Retinal pigment epithelial cell (primary cell): Measurements from ENCODE around the gene C4B.
"Not testable (repeated sequence)": the region's sequence is repeated elsewhere in the genome, so short reads cannot be mapped to it uniquely, and the experiment has no call there.

ENCODE experiments used
- DNase-seq: peaks from one replicate; pipeline ENCODE4 v3.0.0-alpha.2; 2010; ENCODE audit warnings: low read depth
- H3K4me3 ChIP-seq: 2 replicates; pipeline ENCODE4 v1.5.1; 2011; ENCODE audit warnings: mild to moderate bottlenecking, low read length, control low read depth, moderate library complexity
- TF ChIP-seq, protein P1 (sequence below): conservative IDR thresholded peaks from 2 replicates; pipeline ENCODE4 v1.5.1; 2011; ENCODE audit warnings: low read depth, low read length, control low read depth, inconsistent platforms

Gene C4B

DNA sequence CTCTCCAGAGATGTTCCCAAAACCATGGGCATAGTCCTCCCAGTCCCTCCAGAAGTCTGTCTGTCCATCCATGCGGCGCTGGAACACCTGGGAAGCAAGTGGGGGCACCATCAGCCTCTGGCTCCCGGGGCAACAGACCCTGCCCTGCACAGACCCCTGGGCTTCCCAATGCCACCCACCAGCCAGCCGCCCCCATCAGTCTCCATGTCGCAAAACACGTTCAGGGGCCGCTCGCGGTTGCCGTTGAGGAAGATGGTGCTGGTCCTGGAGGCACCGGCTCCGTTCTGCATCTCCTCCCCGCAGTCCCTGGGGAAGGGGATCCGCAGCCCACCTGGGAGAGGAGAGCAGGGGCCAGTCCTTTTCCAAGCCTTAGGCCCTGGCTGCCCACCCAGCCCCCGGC, 27.7 kb downstream of the C4B start:
- not testable (repeated sequence) for DNase-seq

DNA sequence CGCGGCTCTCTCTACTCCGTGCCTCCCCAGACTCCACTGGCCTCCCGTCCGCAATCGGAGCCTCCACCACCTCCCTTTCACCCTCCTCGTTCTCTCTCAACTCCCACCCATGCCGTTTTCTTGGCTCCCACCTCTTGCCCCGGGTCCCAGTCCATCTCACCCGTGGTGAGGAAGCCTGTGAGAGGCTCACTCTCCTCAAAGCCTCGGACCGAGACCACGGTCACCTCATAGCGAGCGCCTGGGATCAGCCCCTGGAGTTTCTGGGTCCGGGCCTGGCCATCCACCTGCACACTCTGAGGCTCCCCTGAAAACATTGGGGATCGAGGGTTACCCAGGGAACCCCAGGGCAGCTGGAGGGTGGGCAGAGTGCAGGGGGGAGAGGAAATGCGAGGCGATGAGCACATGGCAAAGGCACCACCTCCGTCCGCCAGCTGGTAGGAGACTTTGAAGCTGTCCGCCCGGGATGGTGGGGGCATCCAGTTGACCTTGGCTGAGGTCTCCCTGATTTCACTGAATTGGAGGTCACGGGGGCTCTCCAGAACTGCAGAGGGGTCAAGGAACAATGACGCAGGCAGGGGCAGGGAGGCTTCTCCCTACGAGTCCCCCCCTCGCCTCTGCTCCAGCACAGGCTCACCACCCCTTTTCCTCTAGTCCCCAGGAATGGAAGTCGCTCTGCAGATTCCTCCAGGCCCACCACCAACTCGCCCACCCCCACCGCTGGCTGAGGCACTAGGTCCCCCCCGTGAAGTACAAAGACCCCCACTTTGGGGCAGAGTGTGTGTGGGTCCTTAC, 29.2 kb downstream of the C4B start:
- not testable (repeated sequence) for H3K4me3 ChIP-seq, DNase-seq

More for the DNA sequence above, 27.7 kb downstream of the C4B start:
- not testable (repeated sequence) for H3K4me3 ChIP-seq

DNA sequence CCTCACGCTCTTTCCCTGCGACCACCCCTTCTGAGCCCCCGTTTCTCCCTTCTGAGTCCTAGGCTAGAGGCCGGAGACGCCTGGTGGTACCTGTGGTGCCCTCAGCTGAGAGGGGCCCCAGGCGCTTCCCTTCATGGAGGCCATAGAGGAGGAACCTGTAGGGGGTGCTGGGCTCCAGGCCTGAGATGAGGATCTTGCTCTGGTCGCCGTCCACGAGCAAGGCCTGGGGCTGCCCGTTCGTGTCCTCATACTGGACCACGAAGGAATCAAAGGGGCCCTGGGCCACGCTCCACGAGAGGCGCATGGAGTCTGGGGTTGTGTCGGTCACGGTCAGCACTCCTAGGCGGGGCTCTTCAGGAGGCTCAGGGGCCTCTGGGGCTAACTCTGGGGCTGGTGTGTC, 30.3 kb downstream of the C4B start:
- not testable (repeated sequence) for DNase-seq, H3K4me3 ChIP-seq

DNA sequence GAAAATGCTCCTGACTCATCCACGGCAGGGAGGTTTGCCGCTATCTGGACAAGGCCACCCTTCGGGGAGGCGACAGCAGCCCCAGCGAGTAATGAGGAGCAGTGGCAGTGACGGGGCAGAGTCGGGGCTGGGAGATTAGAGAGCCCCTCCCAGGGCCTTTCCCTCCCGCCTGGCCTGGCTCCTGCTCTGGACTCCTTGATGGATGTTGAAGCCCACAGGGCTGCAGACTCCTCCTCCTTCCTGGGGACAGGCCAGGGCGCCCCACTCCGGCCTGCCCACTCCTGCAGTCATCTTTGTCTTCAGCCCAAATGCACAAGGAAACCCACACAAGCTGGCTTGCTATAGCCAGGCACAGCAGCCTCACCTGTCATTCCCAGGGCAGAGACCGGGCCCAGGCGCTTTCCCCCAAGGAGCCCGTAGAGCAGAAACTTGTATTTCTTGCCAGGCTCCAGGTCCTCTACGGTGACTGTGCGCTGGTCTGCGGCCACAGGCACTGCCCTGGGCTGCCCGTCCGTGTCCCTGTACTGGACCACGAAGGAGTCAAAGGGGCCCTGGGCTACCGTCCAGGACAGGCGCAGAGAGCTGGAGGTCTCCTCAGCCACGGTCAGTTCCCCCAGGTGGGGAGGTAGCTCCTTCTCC, 31.3 kb downstream of the C4B start:
- no peak for DNase-seq
- no peak overlapping the region for H3K4me3 ChIP-seq
- TF ChIP-seq, protein P1, sequence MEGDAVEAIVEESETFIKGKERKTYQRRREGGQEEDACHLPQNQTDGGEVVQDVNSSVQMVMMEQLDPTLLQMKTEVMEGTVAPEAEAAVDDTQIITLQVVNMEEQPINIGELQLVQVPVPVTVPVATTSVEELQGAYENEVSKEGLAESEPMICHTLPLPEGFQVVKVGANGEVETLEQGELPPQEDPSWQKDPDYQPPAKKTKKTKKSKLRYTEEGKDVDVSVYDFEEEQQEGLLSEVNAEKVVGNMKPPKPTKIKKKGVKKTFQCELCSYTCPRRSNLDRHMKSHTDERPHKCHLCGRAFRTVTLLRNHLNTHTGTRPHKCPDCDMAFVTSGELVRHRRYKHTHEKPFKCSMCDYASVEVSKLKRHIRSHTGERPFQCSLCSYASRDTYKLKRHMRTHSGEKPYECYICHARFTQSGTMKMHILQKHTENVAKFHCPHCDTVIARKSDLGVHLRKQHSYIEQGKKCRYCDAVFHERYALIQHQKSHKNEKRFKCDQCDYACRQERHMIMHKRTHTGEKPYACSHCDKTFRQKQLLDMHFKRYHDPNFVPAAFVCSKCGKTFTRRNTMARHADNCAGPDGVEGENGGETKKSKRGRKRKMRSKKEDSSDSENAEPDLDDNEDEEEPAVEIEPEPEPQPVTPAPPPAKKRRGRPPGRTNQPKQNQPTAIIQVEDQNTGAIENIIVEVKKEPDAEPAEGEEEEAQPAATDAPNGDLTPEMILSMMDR: no peak

DNA sequence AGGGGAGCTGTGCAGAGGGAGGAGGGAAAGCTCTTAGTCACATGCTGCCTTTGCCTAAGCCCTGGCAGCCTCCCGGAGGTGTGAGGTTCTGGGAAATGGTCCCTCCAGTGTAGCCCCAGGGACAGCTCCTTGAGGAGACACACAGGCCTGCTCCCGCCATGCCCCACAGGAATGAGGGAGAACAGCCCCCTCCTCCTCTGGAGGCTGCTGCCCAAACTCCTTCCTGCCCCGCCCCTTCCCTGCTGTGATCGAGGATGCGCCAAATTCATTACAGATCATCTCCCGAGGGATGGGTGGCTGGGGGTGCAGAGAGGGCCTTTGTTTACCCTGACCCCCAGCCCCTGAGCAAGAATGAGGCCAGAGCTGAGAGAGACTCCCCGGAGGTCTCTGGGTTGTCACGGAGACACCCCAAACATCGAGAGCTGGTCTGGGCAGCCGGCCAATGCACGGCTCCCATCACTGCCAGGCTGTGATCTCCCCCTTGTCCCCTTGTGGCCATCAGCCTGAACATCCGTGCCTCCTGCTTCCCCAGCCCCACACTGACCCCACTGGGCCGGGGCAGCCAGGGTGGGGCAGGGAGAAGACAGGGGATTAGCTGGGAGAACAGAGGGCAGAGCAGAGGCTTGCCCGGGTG, 32.0 kb downstream of the C4B start:
- TF ChIP-seq, protein P1: peak; percentile 16
- no peak for DNase-seq
- H3K4me3 ChIP-seq: no peak overlapping the region

DNA sequence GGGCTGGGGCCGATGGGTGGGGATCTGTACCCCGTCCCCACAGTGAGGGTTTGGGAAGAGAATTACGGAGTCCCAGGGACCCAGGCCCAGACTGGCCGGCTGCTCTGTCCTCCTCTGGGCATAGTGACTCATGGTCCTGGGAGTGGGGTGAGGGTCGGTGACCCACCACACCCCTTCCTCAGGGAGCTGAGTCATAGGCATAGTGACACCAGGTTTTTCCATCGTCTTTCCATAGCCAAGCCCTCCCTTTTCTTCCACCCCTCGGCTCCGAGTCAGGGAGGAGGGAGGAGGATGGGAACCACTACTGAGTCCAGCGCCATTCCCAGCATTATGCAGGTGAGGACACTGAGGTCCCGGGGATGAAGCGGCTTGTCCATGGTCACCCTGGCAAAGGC, 32.5 kb downstream of the C4B start:
- TF ChIP-seq, protein P1: no peak
- H3K4me3 ChIP-seq: no peak overlapping the region
- no peak for DNase-seq

DNA sequence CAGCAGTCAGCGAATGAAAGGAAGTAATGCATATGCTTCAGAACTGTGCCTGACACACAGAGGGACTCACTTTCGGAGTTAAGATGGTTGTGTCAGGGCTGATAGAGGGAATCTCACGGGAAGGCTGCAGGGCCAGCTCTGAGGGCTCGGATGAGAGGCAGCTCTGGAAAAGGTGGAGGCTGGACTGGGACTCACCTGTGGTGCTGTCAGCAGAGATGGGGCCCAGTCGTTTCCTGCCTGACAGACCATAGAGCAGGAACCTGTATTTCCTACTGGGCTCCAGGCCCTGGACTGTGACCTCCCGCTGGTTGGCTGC, 32.9 kb downstream of the C4B start:
- H3K4me3 ChIP-seq: no peak overlapping the region
- DNase-seq: no peak
- TF ChIP-seq, protein P1: no peak

DNA sequence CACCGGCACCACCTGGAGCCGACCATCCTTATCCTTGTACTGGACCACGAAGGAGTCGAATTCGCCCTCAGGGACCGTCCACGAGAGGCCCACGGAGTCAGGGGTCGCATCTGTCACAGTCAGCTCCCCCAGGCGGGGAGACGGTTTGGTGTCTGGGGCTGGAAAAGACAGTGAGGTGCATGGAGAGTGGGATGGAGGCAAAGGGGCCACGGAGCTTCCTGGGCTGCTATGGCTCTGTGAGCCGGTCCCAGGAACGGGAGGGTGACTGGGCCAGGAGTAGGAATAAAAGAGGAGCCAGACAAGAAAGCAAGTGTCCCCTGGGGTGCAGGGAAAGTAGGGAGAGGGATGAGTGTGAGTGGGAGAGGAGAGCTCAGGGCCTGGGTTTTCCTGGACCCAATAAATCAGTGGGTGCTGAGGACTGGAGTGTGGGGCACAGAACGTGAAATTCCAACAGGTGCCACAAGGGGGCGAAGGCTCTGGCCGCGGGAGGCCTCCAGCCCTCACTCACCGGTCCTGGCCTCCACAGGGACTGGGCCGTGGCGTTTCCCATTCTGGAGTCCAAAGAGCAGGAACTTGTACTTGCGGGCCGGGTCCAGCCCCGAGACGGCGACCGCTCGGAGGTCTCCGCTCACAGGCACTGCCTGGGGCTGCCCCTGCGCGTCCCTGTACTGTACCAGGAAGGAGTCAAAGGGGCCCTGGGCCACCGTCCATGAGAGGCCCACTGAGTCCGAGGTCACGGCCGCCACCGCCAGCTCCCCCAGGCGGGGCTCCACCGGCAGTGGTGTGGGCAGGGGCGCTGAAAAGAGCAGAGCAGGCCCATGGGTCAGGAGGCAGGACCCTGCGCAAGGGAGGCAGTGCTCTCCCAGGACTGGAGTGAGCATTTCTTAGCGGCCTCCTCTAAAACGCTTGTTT, 33.5 kb downstream of the C4B start:
- TF ChIP-seq, protein P1: peak; percentile 79
- DNase-seq: no peak
- no peak overlapping the region for H3K4me3 ChIP-seq

DNA sequence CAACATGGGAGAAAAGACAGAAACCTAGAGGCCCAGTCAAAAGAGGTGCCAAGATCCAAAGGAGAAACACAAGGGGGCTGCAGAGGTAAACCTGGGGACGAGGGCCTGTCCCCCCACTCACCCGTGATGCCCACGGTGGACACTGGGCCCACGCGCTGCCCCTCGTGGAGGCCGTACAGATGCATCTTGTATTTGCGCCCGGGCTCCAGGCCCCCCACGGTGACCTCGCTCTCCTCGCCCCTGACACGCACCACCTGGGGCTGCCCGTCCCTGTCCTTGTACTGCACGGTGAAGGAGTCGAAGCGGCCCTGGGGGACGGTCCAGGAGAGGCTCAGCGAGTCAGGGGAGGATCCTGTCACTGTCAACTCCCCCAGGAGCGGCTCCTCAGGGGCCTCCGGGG, 34.6 kb downstream of the C4B start:
- not testable (repeated sequence) for DNase-seq

DNA sequence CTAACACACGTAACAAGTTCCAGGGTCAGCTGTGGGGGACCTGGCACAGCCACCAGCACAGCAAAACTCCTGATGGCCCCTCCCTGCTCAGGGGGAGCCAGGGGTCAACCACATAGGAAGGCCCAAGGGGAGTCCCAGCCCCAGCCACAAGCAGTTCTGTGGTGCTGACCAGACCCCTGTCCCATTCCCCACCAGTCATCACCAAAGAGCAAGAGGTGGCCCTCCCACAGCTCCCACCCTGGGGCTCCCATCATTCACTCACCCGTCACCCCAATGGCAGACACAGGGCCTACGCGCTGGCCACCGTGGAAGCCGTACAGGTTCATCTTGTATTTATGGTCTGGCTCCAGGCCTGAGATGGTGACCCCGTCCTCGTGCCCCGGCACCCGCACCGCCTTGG, 35.1 kb downstream of the C4B start:
- H3K4me3 ChIP-seq: not testable (repeated sequence)

More for the DNA sequence above, 34.6 kb downstream of the C4B start:
- H3K4me3 ChIP-seq: not testable (repeated sequence)

More for the DNA sequence above, 35.1 kb downstream of the C4B start:
- not testable (repeated sequence) for DNase-seq
